HepG2 (cell line): ENCODE results near the gene PHF14. TPM values are rescaled to one million over a fixed set of nuclear protein-coding genes. Genes with fewer than 3 reads are reported as not detected.

Experiments
- ATAC-seq: fragments of 200-7000 bp; cut with Tn5 transposase; 3 replicates; pipeline ENCODE4 v1.9.1; 2020; ENCODE audit warnings: mild to moderate bottlenecking, moderate library complexity
- BruUV-seq: library from RNA; stranded (reverse); fragments of 400-500 nt; replicated peaks from 2 replicates; lab custom pipeline; 2021; lab: Mats Ljungman, UMichigan
- CTCF ChIA-PET: fragments of 300-600 bp; formaldehyde crosslinking; extraction: SDS; loops from one replicate; lab custom pipeline; 2021; ENCODE audit warnings: low total read pairs, inconsistent platforms, low intra/inter-chr PET ratio; lab: Yijun Ruan, JAX
- POLR2A ChIA-PET: fragments of 350-600 bp; sonication (Branson Sonifier 250); formaldehyde crosslinking; loops from one replicate; lab custom pipeline; 2020; ENCODE audit warnings: antibody characterized with exemption, inconsistent platforms; lab: Yijun Ruan, JAX
- DNase-seq: peaks from one replicate; pipeline ENCODE4 v3.0.0-alpha.2; 2015; ENCODE audit warnings: low spot score
- FAIRE-seq: peaks from 3 replicates; lab custom pipeline; 2011; peaks lifted over from hg19 to GRCh38; lab: Jason Lieb, UNC
- H2AFZ ChIP-seq: one replicate; pipeline ENCODE4 v1.6.1; 2011; ENCODE audit warnings: low read length, inconsistent platforms
- H3K27ac ChIP-seq: fragments of 300-600 bp; 3 replicates; pipeline ENCODE4 v1.8.0; 2011; ENCODE audit warnings: mixed run types, mild to moderate bottlenecking, mixed read lengths, low read length, inconsistent platforms; ENCODE audit not compliant: insufficient read depth; ENCODE audit errors: extremely low read length
- H3K27me3 ChIP-seq, 2 experiments: fragments of 200-600 bp in 1 of 2; 2 replicates in 1 of 2; 3 replicates in 1 of 2; pipeline versions ENCODE4 v1.6.0 to v1.8.0; 2011; ENCODE audit warnings: low read length in 2 of 2, mild to moderate bottlenecking in 2 of 2, moderate library complexity in 2 of 2, inconsistent platforms in 1 of 2; ENCODE audit not compliant: insufficient read depth in 2 of 2, control insufficient read depth in 1 of 2
- H3K36me3 ChIP-seq, 2 experiments: fragments of 200-600 bp in 1 of 2; replicated peaks in 1 of 2; 2 replicates in 1 of 2; 3 replicates in 1 of 2; pipeline versions ENCODE4 v1.5.1 to v1.8.0; 2011; ENCODE audit warnings: low read length in 2 of 2, inconsistent platforms in 1 of 2; ENCODE audit not compliant: insufficient read depth in 2 of 2, control insufficient read depth in 1 of 2
- H3K4me1 ChIP-seq: 2 replicates; pipeline ENCODE4 v1.5.1; 2012; ENCODE audit warnings: low read length, inconsistent platforms; ENCODE audit not compliant: insufficient read depth
- H3K4me2 ChIP-seq: 2 replicates; pipeline ENCODE4 v1.6.0; 2011; ENCODE audit warnings: low read depth, low read length, inconsistent platforms
- H3K4me3 ChIP-seq, 3 experiments: fragments of 200-600 bp in 1 of 3; sonication (generic), shearing (Covaris generic) in 1 of 3; replicated peaks in 1 of 3; 2 replicates each; pipeline ENCODE4 v1.5.1; 2011 to 2016; ENCODE audit warnings: low read length in 3 of 3, inconsistent platforms in 2 of 3, low read depth in 2 of 3, mild to moderate bottlenecking in 2 of 3, control low read depth in 1 of 3, mixed read lengths in 1 of 3; ENCODE audit not compliant: insufficient read depth in 1 of 3
- H3K79me2 ChIP-seq: one replicate; pipeline ENCODE4 v1.6.1; 2011; ENCODE audit warnings: low read length, inconsistent platforms; ENCODE audit not compliant: insufficient read depth
- H3K9ac ChIP-seq: 2 replicates; pipeline ENCODE4 v1.6.0; 2011; ENCODE audit warnings: mild to moderate bottlenecking, low read depth, low read length, inconsistent platforms; ENCODE audit not compliant: insufficient read depth
- H3K9me3 ChIP-seq: 2 replicates; pipeline ENCODE4 v1.5.1; 2012; ENCODE audit warnings: mild to moderate bottlenecking, low read length
- H4K20me1 ChIP-seq: 2 replicates; pipeline ENCODE4 v1.6.0; 2011; ENCODE audit warnings: inconsistent platforms, mild to moderate bottlenecking, low read length, moderate library complexity; ENCODE audit not compliant: insufficient read depth
- ATF4 ChIP-seq, 2 experiments: fragments of 450-650 bp in 1 of 2; sonication (generic) in 1 of 2; formaldehyde crosslinking; IDR thresholded peaks; 2 replicates each; pipeline versions ENCODE4 v1.5.0 to v1.8.0; 2020 to 2022; ENCODE audit warnings: mild to moderate bottlenecking in 1 of 2, missing genetic modification reagents in 1 of 2
- ATF6 ChIP-seq: sonication (generic); formaldehyde crosslinking; conservative IDR thresholded peaks from 2 replicates; pipeline ENCODE4 v1.4.0; 2020; ENCODE audit warnings: missing genetic modification reagents
- MAZ ChIP-seq, 2 experiments: sonication (generic) in 1 of 2; formaldehyde crosslinking in 1 of 2; IDR thresholded peaks; 2 replicates each; pipeline versions ENCODE4 v1.5.0 to v1.6.1; 2012 to 2020; ENCODE audit warnings: low read depth in 2 of 2, mild to moderate bottlenecking in 2 of 2, borderline replicate concordance in 1 of 2, improper control_type of control experiment in 1 of 2, low read length in 1 of 2, missing genetic modification reagents in 1 of 2, moderate library complexity in 1 of 2
- MLX ChIP-seq: IDR thresholded peaks from 2 replicates; pipeline ENCODE4 v1.6.1; 2016
- NR2F1 ChIP-seq, 2 experiments: fragments of 450-650 bp in 1 of 2; formaldehyde crosslinking in 1 of 2; IDR thresholded peaks; 2 replicates each; pipeline versions ENCODE4 v1.5.0 to v1.6.1; 2016 to 2020; ENCODE audit warnings: mild to moderate bottlenecking in 1 of 2, missing compliant biosample characterization in 1 of 2, missing genetic modification reagents in 1 of 2, moderate library complexity in 1 of 2
- SMAD1 ChIP-seq: sonication (generic); formaldehyde crosslinking; IDR thresholded peaks from 2 replicates; pipeline ENCODE4 v1.4.0; 2020; ENCODE audit warnings: missing genetic modification reagents, low read depth, mild to moderate bottlenecking, borderline replicate concordance
- SNAPC2 ChIP-seq: sonication (generic); formaldehyde crosslinking; IDR thresholded peaks from 2 replicates; pipeline ENCODE4 v1.8.1; 2022; ENCODE audit warnings: mild to moderate bottlenecking, missing genetic modification reagents
- SRSF9 ChIP-seq: fragments of 200-400 bp; formaldehyde crosslinking; IDR thresholded peaks from 2 replicates; pipeline ENCODE4 v1.6.1; 2018; ENCODE audit warnings: borderline replicate concordance, mild to moderate bottlenecking, low read depth, low read length; ENCODE audit not compliant: insufficient read depth, poor library complexity, severe bottlenecking
- SSRP1 ChIP-seq: IDR thresholded peaks from 2 replicates; pipeline ENCODE4 v1.6.1; 2016; ENCODE audit warnings: control low read depth
- ZBTB1 ChIP-seq: sonication (generic); formaldehyde crosslinking; IDR thresholded peaks from 2 replicates; pipeline ENCODE4 v1.4.0; 2020; ENCODE audit warnings: missing genetic modification reagents, borderline replicate concordance
- ZNF513 ChIP-seq: sonication (generic); formaldehyde crosslinking; conservative IDR thresholded peaks from 2 replicates; pipeline ENCODE4 v1.5.0; 2020; ENCODE audit warnings: missing genetic modification reagents
- ZNF781 ChIP-seq: sonication (generic); formaldehyde crosslinking; IDR thresholded peaks from 2 replicates; pipeline ENCODE4 v1.5.1; 2020; ENCODE audit warnings: borderline replicate concordance, mild to moderate bottlenecking, missing genetic modification reagents; ENCODE audit errors: not compliant biosample characterization
- ZNF883 ChIP-seq: sonication (generic); formaldehyde crosslinking; IDR thresholded peaks from 2 replicates; pipeline ENCODE4 v1.5.1; 2020; ENCODE audit warnings: mild to moderate bottlenecking, missing genetic modification reagents; ENCODE audit errors: not compliant biosample characterization
- ZXDC ChIP-seq: sonication (generic); formaldehyde crosslinking; IDR thresholded peaks from 2 replicates; pipeline ENCODE4 v1.5.0; 2020; ENCODE audit warnings: mild to moderate bottlenecking, missing genetic modification reagents
- WGBS: methylation state at CpG from one replicate; pipeline ENCODE4 v1.1.6; 2017; ENCODE audit warnings: low lambda C conversion rate; 5-methylcytosine and 5-hydroxymethylcytosine counted together
- in situ Hi-C: cut with HindIII; loops from 2 replicates; pipeline ENCODE4 v1.10.0; 2017; ENCODE audit warnings: low pct_unique_long_range_greater_than_20kb; ENCODE audit not compliant: extremely low pct_ligation_motif_present
- intact Hi-C: fragments of 100-400 bp; cut with micrococcal nuclease; formaldehyde crosslinking; loops from one replicate; pipeline ENCODE4 v1.10.0; 2022; ENCODE audit not compliant: unreplicated experiment
- polyA plus RNA-seq, 8 experiments: library from polyadenylated mRNA; depleted of rRNA in 3 of 8; stranded (reverse) in 7 of 8; unstranded in 1 of 8; fragments of >200 nt; fragmentation: Illumina TruSeq in 4 of 8; extraction: Trizol in 4 of 8; gene quantifications; 2 replicates each; pipeline versions ENCODE4 v1.2.1 to v1.2.3, GENCODE V29; 2011 to 2016; ENCODE audit warnings: low read depth in 4 of 8, missing spikeins in 1 of 8, mixed read lengths in 1 of 8; ENCODE audit not compliant: insufficient read depth in 1 of 8
- total RNA-seq, 5 experiments: library from RNA; depleted of rRNA; stranded (reverse); fragments of >200 nt; fragmentation: Illumina TruSeq; extraction: Trizol; gene quantifications; 2 replicates each; pipeline ENCODE4 v1.2.3, GENCODE V29; 2016; ENCODE audit warnings: low read depth in 1 of 5

PHF14 gene
- total and polyA plus RNA-seq, 2 of the 13 experiments (the other 11 are each of a cell fraction or from before 2014, with no cell fraction given): 18.9 to 68.7 TPM

- no TSS peak for BruUV-seq
- Histone ChIP-seq H3K9ac (no peak overlapping the region), H3K79me2 (no peaks in the 10 kb centered on the region), H3K9me3 (peaks cover 10% of the 10 kb centered on the region; the same call in 1 of the 2 replicates), H3K4me1 (peaks cover 18% of the 10 kb centered on the region), H3K4me3 (no peak overlapping the region), H2AFZ (no peak overlapping the region), H3K36me3 (no peaks in the 10 kb centered on the region), H3K27me3 (no peaks in the 10 kb centered on the region), H4K20me1 (no peaks in the 10 kb centered on the region), H3K27ac (peak overlapping the region; percentile 74), H3K4me2 (no peak overlapping the region)
- in situ Hi-C loops: no loop called here
- TF ChIP-seq ZNF883 (CRISPR knock-in tag): no peak
- no peak for TF ChIP-seq ATF6 (CRISPR knock-in tag)
- TF ChIP-seq SMAD1 (CRISPR knock-in tag): no peak
- no peak for TF ChIP-seq ZNF513 (CRISPR knock-in tag)
- no peak for TF ChIP-seq SSRP1 (CRISPR knock-in tag)
- no peak for TF ChIP-seq ZXDC (CRISPR knock-in tag)
- TF ChIP-seq NR2F1 (CRISPR knock-in tag; IDR thresholded peaks at IDR 0.05): no peak
- TF ChIP-seq SRSF9: no peak
- no peak for TF ChIP-seq MLX (CRISPR knock-in tag)
- no peak for TF ChIP-seq SNAPC2
- TF ChIP-seq ZNF781 (CRISPR knock-in tag): no peak
- no peak for TF ChIP-seq ZBTB1 (CRISPR knock-in tag)
- no peak for TF ChIP-seq MAZ (IDR thresholded peaks at IDR 0.05; ENCODE audit: borderline replicate concordance, low read depth, low read length)
- no peak for TF ChIP-seq MAZ (CRISPR knock-in tag; IDR thresholded peaks at IDR 0.05; ENCODE audit: low read depth)
- no peak for TF ChIP-seq ATF4 (CRISPR knock-in tag; IDR thresholded peaks at IDR 0.05)
- intact Hi-C loops: no loop called here
- no peak for FAIRE-seq
- WGBS: 96% methylated on average over 7 of the region's 7 CpGs
- no peak for ATAC-seq
- CTCF ChIA-PET: no interaction called here
- POLR2A ChIA-PET: interaction anchor here (1.1 to 1.5 kb wide), 4 partner anchors 11 to 143 kb away, joined by 3 to 9 read pairs (median 6); partner anchors contain the start of gene PHF14
- no peak for DNase-seq
Observed at GRCh38 chr7:11083214-11083568, 109.5 kb downstream of the PHF14 start.
